ENCODE data around the gene EFNA3. TPM values are rescaled to one million over a fixed set of nuclear protein-coding genes. Genes with fewer than 3 reads are reported as not detected.

The EFNA3 gene
- total RNA-seq, 1 experiment from 2014 or later, result 20.4 TPM

DNA sequence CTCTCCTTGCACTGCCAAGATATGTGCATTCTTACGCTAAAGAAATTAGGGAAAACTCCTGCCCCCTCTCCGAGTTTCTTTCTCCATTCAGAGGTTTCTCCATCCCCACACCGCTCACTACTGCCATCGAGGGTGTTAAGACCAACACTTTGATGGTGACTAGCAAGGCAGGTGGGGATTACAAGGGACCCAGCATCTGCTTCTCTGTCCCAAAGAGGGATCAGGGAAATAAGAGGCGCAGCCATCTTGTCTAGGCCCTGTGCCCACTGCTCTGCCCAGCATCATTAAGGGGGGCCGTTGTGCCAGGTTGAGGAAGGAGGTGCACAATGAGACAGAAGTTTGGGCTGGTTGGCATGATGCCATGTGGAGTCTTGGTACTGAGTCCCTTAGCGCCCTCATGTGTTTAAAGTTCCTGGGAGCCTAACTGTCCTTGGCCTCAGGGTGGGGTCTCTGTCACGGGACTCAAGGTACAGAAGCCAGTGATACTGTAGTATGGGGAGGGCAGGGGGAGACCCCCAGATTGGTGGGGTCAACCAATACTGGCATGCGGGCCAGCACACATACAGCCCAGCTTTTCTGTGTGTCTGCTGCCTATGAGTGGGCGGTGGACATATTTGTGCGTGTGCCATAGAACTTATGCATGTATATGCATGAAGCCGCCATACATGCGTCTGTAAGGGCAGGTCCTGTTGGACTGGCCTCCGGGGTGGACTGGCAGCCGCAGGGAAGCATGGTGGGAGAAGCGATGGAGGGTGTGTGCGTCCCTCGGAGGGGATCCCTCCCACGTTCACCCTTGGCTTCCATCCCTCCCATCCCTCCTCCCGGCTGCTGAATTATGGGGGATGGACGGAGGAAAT is 5.5 kb downstream of the EFNA3 start:
- ChIA-PET RAD21 (ENCODE audit: low non-redundant PET in 1 of 2, low total read pairs in 2 of 2, uncharacterized antibody in 2 of 2, unreplicated experiment in 2 of 2) (interaction anchor here (1.0 to 1.5 kb wide), 5 partner anchors 21 to 83 kb away, joined by 3 to 12 read pairs (median 8); partner anchors contain the start of gene EFNA4 (in 1 of the 2)), CTCF (interaction anchor here (0.6 to 3.1 kb wide), 30 partner anchors 8 to 537 kb away, joined by 3 to 52 read pairs (median 5); partner anchors contain the start of genes ADAM15, EFNA1, EFNA4 and KRTCAP2), POLR2A (interaction anchor here (1.2 to 1.9 kb wide), 6 partner anchors 17 to 110 kb away, joined by 3 to 7 read pairs (median 6); partner anchors contain the start of gene KRTCAP2)
- Histone ChIP-seq H3K4me1 (ENCODE audit: control insufficient read depth in 1 of 2, insufficient read depth in 2 of 2, low read length in 2 of 2) (peaks cover 29 to 67% of the 10 kb centered on the region in 2 experiments), H3K9me3 (ENCODE audit: control insufficient read depth in 1 of 2, insufficient read depth in 1 of 2, low read depth in 1 of 2, low read length in 2 of 2) (no peaks in the 10 kb centered on the region), H3K4me3 (replicated peaks in 1 of 2; ENCODE audit: low read depth in 1 of 2, low read length in 2 of 2) (peak overlapping the region; percentile 61 to 67), H3K4me2 (ENCODE audit: low read length) (peak overlapping the region; percentile 90), H3K9me2 (ENCODE audit: insufficient read depth) (no peaks in the 10 kb centered on the region), H3K9ac (ENCODE audit: low read length) (peak overlapping the region; percentile 79), H3K36me3 (ENCODE audit: control insufficient read depth in 1 of 2, insufficient read depth in 2 of 2, low read length in 2 of 2) (peaks cover 0 to 6% of the 10 kb centered on the region in 2 experiments; a peak in 1 of 4 replicates), H2AFZ (ENCODE audit: low read depth, low read length, poor library complexity, severe bottlenecking) (no peak overlapping the region), H3K27ac (ENCODE audit: low read depth, low read length) (peak overlapping the region; percentile 67), H4K20me1 (ENCODE audit: insufficient read depth) (no peaks in the 10 kb centered on the region), H3K27me3 (ENCODE audit: insufficient read depth, low read length) (no peaks in the 10 kb centered on the region), H3K79me2 (ENCODE audit: insufficient read depth, low read length) (no peaks in the 10 kb centered on the region; the same call in 1 of the 2 replicates)
- intact Hi-C loops (cut with micrococcal nuclease), result loop anchor here (1.0 to 5.0 kb wide), 6 partner anchors 13 to 527 kb away; partner anchors contain the start of genes CKS1B and UBE2Q1
- TF ChIP-seq POLR2AphosphoS5 (IDR thresholded peaks at IDR 0.05; ENCODE audit: low read depth, low read length) (peak; percentile 52; the same call in 1 of the 2 replicates), EGR1 (IDR thresholded peaks at IDR 0.05; ENCODE audit: low read depth) (no peak), ELF1 (IDR thresholded peaks at IDR 0.05; ENCODE audit: borderline replicate concordance, low read depth) (no peak)
- TF ChIP-seq, protein P1, sequence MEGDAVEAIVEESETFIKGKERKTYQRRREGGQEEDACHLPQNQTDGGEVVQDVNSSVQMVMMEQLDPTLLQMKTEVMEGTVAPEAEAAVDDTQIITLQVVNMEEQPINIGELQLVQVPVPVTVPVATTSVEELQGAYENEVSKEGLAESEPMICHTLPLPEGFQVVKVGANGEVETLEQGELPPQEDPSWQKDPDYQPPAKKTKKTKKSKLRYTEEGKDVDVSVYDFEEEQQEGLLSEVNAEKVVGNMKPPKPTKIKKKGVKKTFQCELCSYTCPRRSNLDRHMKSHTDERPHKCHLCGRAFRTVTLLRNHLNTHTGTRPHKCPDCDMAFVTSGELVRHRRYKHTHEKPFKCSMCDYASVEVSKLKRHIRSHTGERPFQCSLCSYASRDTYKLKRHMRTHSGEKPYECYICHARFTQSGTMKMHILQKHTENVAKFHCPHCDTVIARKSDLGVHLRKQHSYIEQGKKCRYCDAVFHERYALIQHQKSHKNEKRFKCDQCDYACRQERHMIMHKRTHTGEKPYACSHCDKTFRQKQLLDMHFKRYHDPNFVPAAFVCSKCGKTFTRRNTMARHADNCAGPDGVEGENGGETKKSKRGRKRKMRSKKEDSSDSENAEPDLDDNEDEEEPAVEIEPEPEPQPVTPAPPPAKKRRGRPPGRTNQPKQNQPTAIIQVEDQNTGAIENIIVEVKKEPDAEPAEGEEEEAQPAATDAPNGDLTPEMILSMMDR (IDR thresholded peaks at IDR 0.05 in 2 of 3, conservative IDR thresholded peaks at IDR 0.05 in 1 of 3; ENCODE audit: borderline replicate concordance in 1 of 3, insufficient read depth in 1 of 3, low read depth in 2 of 3, low read length in 2 of 3), result peak in 2 of 3 experiments; percentile 41 to 44; a peak in 4 of 6 replicates
- ATAC-seq, result peak; percentile 0; the same call in 1 of the 2 replicates
- BruUV-seq (replicated peaks), result no TSS peak
- DNase-seq (ENCODE audit: low read depth, low spot score), result no peak

Data from HCT116 (cell line).